ENCODE results near the gene PLA2G2D.
"Not testable (repeated sequence)": the region's sequence is repeated elsewhere in the genome, so short reads cannot be mapped to it uniquely, and the experiment has no call there.

The PLA2G2D gene

DNA sequence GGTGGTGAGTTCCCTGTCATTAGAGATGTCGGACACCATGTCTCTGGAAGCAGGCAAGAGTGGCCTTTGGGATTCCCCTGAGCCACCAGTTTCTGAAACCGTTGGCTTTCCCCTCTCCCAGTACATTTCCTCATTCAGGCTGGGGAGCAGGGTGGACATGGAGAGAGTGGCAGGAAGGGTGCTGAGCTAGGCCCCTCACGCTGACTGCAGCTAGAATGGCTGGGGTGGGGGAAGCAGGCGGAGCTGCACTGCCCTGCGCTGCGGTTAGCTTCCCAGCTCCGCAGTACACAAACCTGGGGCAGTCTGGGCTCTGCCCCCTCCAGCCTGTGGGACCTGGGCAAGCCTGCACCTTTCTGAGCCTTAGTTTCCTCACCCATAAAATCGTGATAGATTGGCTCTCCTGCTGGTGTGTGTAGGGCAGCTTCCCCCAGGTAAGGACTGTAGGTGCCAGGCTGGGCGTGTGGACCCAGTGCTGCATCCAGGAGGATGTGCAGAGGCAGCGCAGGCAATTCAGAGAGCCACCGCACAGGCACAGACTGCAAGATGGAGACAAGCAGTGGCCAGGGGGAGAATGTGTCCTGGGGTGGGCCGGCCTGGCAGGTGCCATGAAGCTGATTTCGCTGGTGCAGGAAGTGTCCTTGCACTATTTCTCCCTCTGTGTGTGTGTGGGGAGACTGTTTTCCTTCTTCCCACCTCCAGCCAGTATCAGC lies 22.8 kb upstream of the PLA2G2D start:
- DNase-seq = no peak

DNA sequence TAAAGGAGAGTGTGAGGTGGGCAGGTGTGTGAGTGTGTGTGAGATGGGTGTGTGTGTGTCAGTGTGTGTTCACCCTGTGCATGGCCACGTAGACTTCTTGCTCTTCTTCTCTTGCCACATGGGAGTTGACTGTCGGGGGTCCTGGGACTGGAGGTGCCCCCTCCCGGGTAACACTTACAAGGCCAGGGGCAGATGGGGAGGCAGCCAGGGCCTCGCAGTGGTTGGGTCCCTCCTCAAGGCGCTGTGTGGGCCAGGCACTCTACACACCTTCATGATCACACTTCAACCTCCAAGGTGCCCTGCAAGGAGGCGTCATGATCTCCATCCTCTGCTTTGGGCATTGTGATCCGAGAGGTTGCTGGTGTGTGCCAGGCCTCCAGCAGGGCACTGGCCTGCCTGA lies 22.1 kb upstream of the PLA2G2D start:
- no peak for DNase-seq

DNA sequence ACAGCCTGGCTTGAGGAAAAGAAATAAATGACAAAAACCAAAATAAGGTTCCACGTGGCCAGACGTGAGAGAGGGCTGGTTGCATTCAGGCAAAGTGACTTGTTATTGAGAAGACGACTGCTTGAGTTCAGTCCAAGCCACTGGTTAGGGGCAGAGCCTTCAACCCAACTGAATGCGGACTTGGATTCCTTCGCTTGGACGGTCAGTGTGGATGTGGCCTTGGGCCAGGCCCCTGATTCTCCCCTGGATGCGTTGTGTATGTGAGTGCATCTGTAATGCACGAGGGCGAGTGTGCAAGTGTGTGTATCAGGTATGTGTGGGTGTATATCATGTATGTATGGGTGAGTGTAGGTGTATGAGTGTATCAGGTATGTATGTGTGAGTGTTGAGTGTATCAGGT lies 21.7 kb upstream of the PLA2G2D start:
- no peak for DNase-seq

DNA sequence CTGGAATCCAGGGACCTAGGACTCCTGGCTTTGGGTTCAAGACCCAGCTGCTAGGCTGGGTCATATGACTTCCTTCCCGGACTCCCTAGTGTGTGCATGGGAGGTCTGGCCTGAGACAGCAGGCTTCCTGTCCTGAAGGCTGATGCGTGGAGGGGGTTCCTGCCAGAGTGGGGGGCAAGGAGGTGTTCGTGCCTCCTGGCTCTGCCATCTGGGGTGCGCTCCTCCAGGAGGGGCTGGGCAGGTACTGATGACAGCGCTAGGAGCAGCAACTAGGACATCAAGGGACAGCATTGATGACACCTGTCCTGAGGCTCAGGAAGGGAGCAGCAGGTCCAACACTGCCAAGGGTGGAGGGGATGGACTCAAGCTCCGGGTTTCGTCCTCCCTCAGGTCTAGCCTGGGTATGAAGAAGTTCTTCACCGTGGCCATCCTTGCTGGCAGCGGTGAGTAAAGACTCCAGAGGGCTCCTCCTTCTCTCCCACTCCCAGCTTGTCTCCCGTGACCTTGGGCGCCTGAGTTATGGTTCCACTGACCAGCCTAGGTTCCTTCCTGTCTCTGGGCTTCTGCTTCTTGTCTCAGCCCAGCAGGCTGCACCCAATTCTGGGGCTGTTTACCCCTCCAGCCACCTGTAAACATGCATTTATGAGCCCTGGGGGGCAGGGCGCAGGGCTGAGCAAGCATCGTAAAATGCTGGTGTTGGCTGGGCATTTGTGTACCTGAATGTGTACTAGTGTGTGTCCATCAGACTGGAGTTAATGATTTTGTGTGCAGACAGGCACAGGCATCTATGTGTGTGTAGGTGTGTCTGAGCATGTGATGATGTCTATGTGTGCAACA lies 20.7 kb upstream of the PLA2G2D start:
- DNase-seq = no peak

DNA sequence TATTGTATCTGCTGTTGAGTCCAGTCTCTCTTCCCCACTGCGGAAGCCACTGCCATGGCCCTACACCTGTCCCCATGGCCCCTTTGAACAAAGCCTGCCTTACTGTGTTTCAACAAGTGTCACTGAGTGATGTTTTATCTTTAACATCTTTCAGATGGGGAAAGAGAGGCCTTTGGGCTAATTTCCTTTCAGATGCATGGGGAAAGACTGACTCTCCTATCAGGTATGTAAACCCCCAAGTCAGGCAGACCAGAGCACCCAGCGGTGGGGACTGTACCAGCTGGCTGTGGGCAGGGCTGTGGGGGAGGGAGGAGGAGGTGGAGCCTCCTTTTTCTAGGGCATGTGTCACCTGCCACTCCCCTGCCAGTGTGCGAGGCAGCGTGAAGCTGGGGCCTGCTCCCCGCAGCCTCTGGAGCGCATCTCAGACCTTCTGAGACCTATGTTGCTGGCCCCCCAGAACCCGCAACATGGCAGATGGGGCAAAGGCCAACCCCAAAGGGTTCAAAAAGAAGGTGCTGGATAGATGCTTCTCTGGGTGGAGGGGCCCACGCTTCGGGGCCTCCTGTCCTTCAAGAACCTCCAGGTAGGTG lies 19.7 kb upstream of the PLA2G2D start, which contains the start of gene PLA2G2F:
TSS of gene PLA2G2F (plus strand) at position 363 of the 590 bp plus-strand sequence. CDS start at position 468, 105 bp downstream.
- DNase-seq = no peak

DNA sequence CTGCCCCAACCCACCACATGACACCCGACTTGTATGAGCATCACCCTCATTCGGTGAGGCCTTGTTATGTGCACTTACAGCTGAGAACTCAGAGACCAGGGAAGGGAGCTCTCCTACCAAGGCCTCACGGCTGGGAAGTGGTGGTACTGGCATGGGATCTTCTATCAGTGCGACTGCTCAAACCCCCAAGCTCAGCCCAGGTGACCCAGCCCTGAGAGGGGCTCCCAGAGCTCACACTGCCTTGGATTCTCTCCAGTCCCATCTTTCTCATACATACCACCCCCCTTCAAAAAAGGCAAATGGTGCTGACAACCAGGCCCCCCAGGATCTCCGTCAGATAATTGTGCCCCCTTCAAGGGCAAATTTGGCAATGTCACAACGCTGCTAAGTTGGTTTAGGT lies 19.0 kb upstream of the PLA2G2D start:
- DNase-seq = no peak

DNA sequence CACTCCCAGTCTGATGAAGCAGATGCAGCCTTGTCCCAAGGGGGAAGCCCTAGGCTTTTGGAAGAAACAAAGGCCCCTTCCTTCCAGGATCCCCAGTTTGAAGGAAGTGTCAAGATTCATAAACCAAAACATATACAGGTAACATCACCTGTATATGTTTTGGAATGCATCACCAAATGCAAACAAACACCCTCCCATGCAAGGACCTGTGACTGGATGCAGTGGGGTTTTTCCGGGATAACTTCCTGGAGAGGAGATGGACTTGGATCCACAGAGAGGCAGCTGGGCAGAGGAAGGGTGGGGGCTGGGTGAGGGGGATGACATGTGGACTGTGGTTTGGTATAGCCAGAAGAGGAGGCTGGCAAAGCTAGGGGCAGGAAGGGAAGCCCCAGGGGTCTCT lies 18.3 kb upstream of the PLA2G2D start:
- no peak for DNase-seq

DNA sequence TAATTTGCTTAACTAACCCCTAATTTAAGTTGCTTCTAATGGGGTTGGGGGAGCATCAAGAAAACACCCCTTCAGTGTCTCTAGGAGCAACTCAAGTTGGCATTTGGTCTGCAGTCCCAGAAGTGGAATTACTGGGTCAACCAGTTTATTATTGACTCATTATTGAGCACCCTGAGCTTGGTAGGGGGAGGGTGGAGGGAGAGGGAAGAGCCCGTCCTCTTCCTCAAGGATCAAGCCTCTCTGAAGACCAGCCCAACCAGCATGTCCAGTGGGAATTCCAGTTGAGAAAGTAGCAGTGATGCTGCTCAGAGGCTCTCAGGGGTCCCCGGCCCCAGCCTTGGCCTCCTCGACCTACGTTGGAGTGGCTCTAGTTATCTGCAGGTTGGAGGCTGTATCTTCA lies 17.7 kb upstream of the PLA2G2D start:
- DNase-seq = no peak

DNA sequence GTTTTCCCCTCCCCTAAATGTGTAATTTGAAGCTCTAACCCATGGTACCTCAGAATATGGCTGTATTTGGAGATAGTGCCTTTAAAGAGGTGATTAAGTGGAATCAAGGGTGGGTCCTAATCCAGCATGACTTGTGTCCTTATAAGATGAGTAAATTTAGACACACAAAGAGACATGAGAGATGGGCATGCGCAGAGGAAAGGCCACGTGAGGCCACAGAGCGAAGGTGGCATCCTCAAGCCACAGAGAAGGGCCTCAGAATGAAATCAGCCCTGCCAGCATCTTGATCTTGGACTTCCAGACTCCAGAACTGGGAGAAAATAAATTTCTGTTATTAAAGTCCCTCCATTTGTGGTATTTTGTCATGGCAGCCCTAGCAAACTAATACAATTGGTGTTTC lies 16.9 kb upstream of the PLA2G2D start:
- DNase-seq = no peak

DNA sequence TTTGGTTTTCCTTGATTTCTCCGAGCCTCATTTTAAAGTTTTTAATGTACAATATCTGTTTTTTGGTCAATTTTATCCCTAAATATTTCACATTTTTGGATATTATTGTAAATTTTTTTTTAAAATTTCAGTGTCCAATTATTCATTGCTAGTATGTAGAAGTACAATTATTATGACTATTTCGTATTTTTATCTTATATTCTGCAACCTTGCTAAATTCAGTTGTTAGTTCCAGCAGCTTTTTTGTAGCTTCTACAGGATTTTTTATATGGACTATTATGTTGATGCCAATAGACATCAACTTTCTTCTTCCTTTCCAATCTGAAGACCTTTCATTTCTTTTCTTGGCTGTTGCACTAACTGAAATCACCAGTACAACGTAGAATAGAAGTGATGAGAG lies 15.7 kb upstream of the PLA2G2D start:
- no peak for DNase-seq

DNA sequence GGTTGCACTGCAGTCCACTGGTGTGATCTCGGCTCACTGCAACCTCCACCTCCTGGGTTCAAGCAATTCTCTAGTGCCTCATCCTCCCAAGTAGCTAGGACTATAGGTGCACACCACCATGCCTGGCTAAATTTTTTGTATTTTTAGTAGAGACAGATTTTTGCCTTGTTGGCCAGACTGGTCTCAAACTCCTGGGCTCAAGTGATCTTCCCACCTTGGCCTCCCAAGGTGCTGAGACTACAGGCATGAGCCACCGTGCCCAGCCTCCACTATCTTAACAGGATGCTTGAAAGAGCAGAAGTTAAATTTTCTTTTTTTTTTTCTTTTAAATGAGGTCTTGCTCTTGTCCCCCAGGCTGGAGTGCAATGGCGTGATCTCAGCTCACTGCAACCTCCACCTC lies 11.2 kb upstream of the PLA2G2D start:
- not testable (repeated sequence) for DNase-seq

DNA sequence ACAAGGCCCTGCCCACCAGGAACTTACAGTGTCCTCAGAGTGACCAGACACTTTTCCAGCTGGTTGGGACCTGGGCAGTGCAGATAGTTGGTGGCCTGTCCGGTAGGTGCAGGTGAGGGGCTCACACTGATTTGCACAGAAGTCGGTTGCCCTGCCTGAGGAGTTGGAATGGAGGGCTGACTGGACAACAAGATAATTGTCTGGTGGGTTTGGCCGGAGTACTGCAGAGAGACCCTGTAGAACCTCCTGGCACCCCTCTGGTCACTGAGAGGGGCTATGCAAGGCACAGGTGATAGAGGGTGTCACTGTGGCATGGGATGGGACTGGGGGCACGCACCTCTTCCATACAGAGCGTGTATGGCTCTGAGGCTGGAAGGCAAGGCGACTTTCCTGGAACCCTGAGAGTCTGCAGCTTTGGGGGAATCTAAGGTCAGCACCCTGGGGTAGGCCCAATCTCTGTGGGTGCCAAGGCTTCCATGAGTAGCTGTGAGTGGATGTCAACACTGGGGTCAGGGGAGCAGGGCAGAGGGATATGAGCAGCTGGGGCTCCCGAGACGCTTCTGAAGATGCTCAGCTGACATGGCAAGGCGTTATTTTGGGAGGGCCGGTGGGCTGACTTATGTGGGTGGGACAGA lies 7.6 kb upstream of the PLA2G2D start:
- DNase-seq = no peak

DNA sequence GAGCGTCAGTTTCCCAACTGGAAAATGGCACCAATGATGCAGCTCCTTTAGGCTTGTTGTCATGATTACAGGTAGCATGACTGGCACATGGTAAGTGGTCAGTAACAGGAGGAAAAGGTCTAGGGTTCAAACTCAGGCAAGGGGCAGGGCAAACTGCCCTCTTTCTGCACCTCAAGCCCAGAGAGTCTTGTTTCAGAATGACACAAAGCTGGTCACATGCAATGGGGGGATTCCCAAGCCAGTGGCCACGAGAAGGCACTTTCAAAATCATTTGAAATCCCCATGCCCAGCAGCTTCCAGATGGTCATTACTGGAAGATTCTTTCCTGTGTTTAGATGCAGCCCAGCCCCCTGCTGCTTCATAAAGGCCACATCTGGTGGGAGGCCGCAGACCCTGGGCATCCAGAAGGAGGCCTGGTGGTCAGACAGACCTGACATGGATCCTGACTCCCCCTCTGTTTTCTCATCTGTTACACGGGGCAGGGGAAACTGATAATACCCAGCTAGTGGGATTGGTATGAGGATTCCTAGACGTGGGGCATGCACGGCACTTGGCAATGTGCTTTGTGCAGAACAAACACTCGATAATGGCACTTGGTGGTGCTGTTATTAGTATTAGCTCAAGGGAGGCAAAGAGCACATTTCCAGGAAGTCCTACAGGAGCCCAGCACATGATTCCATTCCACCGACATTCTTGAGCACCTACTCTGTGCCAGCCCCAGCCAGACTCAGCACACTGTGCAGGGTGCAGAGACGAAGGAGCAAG lies 6.9 kb upstream of the PLA2G2D start:
- no peak for DNase-seq

DNA sequence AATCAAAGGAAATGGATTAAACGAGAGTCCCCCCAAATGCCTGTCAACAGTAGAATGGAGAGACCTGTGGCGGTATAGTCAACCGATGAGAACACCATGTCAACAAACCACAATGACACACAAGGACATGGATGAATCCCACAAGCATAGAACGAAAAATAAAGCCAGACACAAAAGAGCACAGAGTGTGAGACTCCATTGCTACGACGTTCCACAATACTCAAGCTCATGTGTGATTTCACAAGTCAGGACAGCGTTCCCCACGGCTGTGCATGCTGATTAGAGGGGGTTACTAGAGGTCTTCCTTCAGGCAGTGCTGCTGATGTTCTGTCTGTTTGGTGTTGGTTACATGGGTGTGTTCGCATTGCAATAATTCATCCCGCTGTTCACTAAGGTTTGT lies 5.8 kb upstream of the PLA2G2D start:
- no peak for DNase-seq

DNA sequence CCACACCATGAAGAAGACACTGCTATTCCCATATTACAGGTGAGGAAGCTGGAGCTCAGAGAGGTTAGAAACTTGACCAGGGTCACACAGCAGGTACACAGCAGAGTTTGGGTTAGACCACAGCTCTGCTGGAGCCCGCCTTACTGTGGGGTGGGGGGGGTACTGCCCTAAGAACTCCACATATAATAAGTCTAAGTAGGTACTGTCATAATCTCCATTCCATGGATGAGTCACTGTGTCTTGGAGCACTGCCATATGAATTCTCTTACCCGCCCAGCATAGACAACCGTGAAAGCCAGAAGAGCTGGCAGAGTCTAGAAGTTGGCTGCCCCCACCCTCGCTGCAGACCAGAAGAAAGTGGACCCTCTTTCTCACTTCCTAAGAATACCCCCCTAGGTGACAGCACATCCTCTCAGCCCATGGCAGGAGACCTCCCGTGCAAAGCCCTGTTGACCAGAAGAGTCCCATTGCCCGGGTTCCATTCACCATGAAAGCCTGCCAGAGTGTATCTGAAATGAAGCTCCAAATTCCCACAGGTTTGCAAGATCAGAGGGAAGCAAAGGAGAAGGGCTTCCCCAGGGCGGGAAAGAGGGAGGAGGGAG lies 5.2 kb upstream of the PLA2G2D start:
- DNase-seq = no peak

DNA sequence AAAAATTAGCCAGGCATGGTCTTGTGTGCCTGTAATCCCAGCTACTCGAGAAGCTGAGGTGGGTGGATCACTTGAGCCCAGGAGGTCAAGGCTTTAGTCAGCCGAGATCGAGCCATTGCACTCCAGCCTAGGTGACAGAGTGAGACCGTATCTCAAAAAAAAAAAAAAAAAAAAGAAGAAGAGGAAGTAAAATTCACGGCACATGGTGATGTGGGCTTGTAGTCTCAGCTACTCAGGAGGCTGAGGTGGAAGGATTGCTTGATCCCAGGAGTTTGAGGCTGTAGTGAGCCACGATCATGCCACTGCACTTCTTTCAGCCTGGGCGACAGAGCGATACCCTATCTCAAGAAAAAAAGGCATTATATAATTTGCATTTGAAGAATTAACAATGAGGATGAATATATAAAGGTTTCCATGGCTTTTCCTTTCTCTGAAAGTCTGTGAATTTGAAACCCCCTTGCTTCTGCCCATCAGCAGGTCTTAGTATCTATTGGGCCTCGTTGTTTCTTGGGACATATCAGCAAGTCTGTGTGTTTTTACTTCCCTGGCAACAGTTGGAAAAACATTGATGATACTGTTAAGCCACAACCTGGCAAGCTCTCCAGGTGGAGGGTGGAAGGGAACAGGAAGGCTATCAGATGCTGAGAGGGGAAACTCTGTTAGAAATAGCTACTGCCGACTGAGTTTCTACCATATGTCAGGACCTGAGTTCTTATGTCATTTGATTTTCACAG lies 4.6 kb upstream of the PLA2G2D start:
- DNase-seq = no peak

DNA sequence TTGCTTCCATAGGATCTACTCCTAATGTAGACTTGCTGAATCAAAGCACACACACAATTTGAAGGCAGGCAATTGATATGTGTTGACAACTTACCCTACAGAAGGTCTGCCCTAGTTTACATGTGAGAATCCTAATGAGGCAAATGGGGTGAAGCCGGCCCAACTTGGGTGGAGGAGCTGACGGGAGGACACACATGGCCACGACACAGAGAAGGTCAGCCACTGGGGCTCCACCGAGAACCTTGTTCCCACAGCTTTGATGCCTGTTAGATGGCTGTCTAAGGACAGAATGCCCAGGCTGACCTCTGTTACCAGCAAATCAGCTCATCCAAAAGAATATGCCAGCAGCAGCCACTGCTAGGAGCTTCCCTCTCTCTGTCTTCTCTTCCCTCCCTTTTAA lies 1.5 kb upstream of the PLA2G2D start:
- no peak for DNase-seq

DNA sequence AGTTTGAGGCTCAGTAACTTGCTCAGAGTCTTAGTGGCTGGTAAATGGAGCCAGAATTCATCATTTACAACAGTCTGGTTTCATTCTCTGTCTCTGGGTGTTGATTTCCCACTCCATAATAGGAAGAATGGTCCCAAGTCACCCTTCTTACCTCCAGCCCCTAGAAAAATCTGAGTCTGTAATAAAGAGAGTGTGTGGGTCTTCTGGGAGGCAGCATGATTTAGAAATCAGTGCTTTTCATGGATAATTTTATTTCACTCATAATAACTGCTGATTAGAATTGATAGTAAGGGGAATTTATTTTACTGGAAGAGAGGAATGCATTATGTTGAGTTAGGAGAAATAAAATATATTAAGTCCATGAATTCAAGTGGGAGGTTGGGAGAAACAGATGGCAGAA lies 2.1 kb downstream of the PLA2G2D start:
- DNase-seq = no peak

DNA sequence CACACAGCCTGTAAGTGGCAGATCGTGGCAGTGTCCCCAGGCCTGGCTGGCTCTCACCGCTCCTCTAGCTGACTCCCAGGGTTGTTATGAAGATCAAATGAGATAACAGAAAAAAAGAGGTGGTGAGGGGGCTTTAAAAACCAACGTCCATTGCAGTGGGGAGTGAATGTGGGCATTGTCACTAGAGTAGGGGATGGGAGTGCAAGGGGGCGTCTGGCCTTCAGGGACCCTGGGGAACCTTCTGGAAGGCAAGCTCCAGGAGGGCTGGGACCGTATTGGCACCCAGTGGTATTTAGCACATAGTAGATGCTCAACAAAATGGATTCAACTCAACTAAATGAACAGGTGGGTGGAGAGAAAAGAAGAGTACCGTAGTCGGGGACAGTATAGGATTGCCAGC lies 3.4 kb downstream of the PLA2G2D start:
- DNase-seq = no peak

DNA sequence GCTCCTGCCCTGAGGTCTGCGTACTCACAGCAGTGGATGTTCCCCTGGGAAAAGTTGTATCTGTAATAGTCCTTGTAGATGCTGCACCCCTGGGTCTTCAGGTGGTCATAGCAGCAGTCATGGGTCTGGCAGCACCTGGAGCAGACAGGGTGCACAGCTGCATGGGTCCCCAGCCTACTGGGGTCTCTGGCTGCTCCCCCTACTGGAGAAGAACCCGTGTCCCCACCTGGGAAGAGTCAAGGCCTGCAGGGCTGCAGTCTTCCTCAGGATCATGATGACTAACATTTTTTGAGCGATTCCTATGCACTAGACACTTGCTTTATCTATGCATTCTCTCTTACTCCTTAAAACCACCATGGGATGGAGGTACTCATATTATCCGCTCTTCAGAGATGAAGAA lies 3.9 kb downstream of the PLA2G2D start:
- no peak for DNase-seq

DNA sequence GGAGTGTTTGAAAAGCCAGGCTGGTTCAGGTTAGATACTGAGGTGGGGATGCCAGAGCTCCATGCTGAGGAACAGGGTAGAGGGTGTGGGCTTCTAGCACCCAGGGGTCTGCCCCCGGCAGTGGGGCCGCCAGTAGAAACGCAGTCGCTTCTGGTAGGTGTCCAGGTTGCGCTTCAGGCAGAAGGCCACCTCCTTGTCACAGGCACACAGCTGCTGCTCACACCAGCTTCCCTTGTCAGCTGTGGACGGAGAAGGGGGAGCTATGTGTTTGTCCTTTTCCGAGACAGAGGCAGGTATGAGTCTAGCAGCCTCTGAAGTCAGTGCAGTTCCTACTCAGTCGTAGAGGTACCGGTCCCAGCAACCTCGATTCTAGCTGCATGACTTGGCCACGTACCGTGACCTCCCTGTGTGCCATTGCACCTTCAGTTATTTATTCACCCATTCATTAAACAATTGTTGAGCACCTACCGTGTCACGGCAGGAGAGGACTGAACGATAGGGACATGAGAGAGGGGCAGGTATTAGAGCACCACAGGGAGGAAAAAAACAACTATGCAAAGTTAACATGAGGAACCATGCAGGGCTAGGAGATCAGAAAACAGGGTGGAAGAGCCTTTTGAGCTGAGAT lies 5.2 kb downstream of the PLA2G2D start:
- DNase-seq = no peak

Data from hippocampal formation (tissue), 2 donors.